ENCODE measurements around the gene PTBP3. TPM values are rescaled to one million over a fixed set of nuclear protein-coding genes. Genes with fewer than 3 reads are reported as not detected.
"Not testable (repeated sequence)": the region's sequence is repeated elsewhere in the genome, so short reads cannot be mapped to it uniquely, and the experiment has no call there.

PTBP3 gene
- total RNA-seq, 1 donor from 2014 or later: 38.0 TPM

- DNase-seq (ENCODE audit: low read depth): no peak
Measured at GRCh38 chr9:112323378-112323854, 10.0 kb downstream of the PTBP3 start.

- no peak for DNase-seq (ENCODE audit: low read depth)
Measured at GRCh38 chr9:112322701-112323377, 10.6 kb downstream of the PTBP3 start.

DNA sequence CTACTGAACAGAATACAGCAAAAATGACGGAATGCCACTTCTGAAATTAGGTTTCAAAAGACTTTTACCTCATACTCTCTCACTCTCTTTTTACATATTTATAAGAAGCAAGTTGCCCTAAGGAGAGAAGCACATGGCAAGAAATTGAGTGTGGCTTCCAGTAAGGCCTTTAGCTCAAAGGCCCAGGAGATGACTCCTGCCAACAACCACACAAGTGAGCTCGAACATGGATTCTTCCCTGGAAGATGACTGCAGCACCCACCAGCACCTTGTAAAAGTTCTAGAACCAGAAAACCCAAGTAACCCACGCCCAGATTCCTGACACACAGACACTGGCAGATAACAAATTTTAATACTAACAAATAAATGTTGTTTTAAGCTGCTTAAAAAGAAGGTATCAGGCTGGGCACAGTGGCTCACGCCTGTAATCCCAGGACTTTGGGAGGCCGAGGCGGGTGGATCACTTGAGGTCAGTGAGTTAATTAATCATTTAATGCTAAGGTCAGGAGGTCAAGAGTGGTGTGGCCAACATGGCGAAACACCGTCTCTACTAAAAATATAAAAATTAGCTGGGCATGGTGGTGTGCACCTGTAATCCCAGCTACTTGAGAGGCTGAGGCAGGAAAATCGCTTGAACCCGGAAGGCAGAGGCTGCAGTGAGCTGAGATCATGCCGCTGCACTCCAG lies 17.0 kb downstream of the PTBP3 start:
- DNase-seq (ENCODE audit: low read depth): no peak

- no peak for DNase-seq (ENCODE audit: low read depth)
Measured at GRCh38 chr9:112315331-112316257, 17.8 kb downstream of the PTBP3 start.

DNA sequence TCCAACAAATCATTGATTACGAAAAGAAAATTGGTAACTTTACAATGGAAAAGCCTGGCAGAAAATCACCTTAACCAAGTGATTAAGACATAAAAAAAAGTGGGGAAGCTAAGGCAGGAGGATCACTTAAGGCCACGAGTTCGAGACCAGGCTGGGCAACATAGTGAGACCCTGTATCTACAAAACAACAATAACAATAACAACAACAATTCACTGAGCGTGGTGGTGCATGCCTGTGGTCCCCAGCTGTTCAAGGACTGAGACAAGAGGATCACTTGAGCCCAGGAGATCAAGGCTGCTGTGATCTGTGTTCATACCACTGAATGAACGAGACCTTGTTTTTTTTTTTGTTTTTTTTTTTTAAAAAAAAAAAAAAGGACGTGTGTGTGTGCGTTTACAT lies 21.3 kb downstream of the PTBP3 start:
- DNase-seq (ENCODE audit: low read depth): no peak

GRCh38 chr9:112311497-112311896 lies 21.9 kb downstream of the PTBP3 start:
- no peak for DNase-seq (ENCODE audit: low read depth)

GRCh38 chr9:112310826-112311225 lies 22.6 kb downstream of the PTBP3 start:
- no peak for DNase-seq (ENCODE audit: low read depth)

GRCh38 chr9:112308588-112308987 lies 24.8 kb downstream of the PTBP3 start:
- DNase-seq (ENCODE audit: low read depth): peak; percentile 49

DNA sequence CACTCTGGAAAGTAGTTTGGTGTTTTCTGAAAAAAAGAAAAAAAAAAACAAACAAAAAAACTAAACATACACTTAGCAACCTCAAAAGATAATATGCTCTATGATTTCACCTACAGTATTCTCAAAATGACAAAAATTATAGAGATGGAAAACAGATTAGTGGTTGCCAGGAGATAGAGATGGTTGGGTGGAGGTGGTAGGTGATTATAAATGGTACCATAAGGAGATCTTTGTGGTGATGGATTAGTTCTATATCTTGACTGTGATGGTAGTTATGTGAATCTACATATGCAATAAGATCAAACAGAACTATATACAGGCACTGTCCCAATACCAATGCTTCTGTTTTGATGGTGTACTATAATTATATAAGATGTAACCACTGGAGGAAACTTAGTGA lies 32.0 kb downstream of the PTBP3 start:
- no peak for DNase-seq (ENCODE audit: low read depth)

DNA sequence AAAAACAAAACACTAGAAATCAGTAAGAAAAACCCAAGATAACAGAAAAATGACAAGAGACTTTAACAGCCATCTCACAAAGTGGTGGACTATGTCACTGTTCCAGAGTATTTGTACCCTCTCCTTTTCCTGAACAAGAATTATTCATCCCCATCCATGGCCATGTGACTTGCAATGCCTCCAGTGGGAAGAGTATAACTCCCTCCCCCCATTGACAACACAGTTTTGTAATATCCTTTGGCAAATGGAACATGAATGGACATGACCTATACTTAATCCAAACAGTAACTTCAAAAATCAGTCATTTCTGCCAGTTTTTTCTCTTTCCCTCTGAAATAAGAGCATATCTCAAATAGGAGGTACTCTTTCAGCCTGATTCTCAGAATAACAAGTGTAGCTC lies 33.9 kb downstream of the PTBP3 start:
- peak; percentile 26 for DNase-seq (ENCODE audit: low read depth)

DNA sequence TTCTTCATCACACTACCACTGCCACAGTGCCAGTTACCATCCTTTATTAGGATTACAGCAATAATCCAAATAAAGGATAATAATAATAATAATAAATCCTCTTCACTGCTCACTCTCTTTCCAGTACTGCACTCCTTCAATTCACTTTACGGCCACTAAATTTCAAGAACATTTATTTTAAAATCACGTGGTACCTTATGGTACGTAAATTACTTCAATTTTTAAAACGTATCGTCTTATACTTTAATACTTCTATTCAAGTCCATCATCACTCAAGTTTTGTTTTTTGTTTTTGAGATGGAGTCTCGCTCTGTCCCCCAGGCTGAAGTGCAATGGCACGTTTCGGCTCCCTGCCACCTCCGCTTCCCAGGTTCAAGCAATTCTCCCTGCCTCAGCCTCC lies 36.5 kb downstream of the PTBP3 start:
- no peak for DNase-seq (ENCODE audit: low read depth)

- no peak for DNase-seq (ENCODE audit: low read depth)
Measured at GRCh38 chr9:112295174-112295573, 38.2 kb downstream of the PTBP3 start.

DNA sequence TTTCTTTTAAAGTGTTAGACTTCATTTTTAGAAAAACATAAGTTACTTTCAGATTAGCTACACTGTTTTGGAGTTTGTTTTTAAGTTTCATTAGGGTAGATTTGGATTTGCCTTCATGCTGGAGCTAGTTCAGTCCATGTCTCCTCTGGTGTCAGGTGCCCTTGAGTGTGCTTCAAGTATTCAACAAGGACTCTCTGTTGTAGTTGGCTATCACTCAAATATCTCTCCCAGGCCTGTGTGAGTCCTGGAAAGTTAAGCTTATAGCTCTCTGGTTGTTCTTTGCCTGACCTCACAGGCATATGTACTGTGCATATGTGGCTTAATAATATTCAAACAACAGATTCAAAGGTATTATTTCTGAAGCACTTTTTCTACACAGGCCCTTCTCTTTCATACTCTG lies 45.4 kb downstream of the PTBP3 start:
- no peak for DNase-seq (ENCODE audit: low read depth)

DNA sequence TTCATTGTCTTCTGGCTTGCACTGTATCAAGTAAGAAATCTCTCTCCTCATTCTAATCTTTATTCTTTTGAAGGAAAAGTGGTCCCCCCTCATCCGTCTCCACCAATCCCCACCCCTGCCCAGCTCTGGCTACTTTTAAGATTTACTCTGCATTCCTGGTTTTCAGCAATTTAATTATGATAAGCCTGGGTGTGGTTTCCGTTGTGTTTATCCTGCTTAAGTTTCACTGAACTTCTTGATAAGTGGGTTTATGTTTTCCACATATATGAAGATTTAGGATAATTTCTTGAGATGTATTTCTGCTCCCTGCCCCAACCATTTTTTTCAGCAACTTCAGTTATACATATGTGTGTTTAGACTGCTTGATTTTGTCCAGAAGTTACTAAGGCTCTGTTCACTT lies 46.5 kb downstream of the PTBP3 start:
- DNase-seq (ENCODE audit: low read depth): no peak

DNA sequence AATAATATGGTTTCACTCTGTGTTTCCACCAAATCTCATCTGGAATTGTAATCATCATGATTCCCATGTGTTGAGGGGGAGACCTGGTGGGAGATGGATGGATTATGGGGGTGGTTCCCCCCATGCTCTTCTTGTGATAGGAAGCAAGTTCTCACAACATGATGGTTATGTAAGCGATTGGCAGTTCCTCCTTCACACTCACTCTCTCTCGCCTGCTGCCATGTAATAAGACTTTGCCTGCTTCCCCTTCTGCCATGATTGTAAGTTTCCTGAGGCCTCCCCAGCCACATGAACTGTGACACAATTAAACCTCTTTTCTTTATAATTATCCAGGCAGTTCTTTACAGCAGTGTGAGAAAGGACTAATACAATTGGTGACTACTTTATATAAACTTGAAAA lies 48.4 kb downstream of the PTBP3 start:
- no peak for DNase-seq (ENCODE audit: low read depth)

GRCh38 chr9:112283582-112284253 lies 49.7 kb downstream of the PTBP3 start:
- no peak for DNase-seq (ENCODE audit: low read depth)

- DNase-seq (ENCODE audit: low read depth): not testable (repeated sequence)
Measured at GRCh38 chr9:112282841-112283240, 50.6 kb downstream of the PTBP3 start.

DNA sequence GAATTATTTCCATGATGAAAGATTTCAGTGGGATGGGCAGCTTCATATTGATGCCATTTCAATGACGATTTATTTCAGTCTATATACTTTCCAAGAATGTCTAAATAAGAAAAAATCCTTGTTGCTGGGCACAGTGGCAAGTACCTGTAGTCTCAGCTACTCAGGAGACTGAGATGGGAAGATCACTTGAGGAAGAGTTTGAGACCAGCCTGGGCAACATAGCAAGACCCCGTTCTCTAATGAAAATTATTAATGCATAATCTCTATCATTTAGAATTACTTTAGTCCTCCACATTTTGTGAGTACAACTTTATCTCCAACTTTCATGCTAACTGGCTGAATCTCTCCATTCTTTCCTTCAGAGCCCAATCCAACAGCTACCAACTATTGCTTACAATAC lies 52.5 kb downstream of the PTBP3 start:
- DNase-seq (ENCODE audit: low read depth): no peak

DNA sequence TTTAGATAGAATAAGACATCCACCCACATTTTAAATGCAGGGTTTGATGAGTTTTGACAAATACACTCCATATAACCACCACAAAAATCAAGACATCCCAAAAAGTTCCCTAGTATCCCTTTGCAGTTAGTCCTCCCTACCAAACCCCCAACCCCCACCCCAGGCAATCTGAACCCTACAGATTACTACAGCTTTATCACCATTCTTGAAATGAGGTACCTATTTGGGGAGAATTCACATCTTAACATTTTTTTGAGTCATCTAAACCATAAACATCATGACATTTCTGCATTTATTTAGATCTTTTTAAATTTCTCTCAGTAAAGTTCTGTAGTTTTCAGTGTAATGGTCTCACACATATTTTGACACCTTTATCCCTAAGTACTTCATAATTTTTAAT lies 53.9 kb downstream of the PTBP3 start:
- no peak for DNase-seq (ENCODE audit: low read depth)

DNA sequence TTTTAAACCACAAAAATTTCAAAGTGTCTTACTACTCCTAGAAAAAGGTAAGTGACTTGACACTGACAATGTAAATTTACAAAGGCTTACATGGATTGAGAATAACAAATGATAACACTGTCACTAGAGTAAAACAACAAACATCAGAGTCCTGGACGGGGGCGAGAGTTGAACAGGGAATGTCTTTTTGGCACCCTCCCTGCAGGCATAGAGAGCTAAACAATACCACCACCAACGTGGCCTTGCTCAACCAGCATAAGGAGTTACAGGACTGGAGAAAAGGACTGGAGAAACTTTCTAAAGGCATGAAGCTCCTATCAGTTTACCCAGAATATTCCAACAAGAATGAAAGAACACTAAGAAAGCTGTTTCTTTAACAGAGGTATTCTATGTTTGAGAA lies 55.3 kb downstream of the PTBP3 start:
- DNase-seq (ENCODE audit: low read depth): no peak

GRCh38 chr9:112274600-112274999 lies 58.8 kb downstream of the PTBP3 start:
- DNase-seq (ENCODE audit: low read depth): no peak

Measured in myocyte (in vitro differentiated cells).